ENCODE measurements around the gene METAP1. TPM values are rescaled to one million over a fixed set of nuclear protein-coding genes. Genes with fewer than 3 reads are reported as not detected.
A peak's percentile ranks its signal among the peaks of the same experiment; 100 is the strongest.

Gene METAP1
- polyA plus RNA-seq, 2 of the 4 experiments (the other 2 are of a cell fraction): 68.2 to 106 TPM

GRCh38 chr4:98993419-98994071 lies 2.0 kb upstream of the METAP1 start (continued):
- no peak for TF ChIP-seq NFE2L2 (conservative IDR thresholded peaks at IDR 0.05; ENCODE audit: low read length)
- no peak for TF ChIP-seq RARB (CRISPR knock-in tag; IDR thresholded peaks at IDR 0.05)

GRCh38 chr4:98994474-98995182 lies 893 bp upstream of the METAP1 start:
- peak overlapping the region; percentile 87 for H3K4me2 ChIP-seq
- no peaks in the 10 kb centered on the region for H3K9me3 ChIP-seq
- DNase-seq (ENCODE audit: low read depth in 1 of 2, low spot score in 1 of 2) (peak in 1 of 2 experiments; percentile 1), FAIRE-seq (no peak), ATAC-seq (peak in 1 of 2 experiments; percentile 1; a peak in 2 of 6 replicates)
- peak overlapping the region; percentile 60 to 83 for H3K27ac ChIP-seq
- ChIA-PET CTCF (interaction anchor here (0.6 to 5.3 kb wide), 37 partner anchors 8 to 469 kb away, joined by 3 to 79 read pairs (median 4); partner anchors contain the start of gene ADH5), POLR2A (interaction anchor here (0.6 to 1.9 kb wide), 16 partner anchors 12 to 851 kb away, joined by 3 to 37 read pairs (median 4); partner anchors contain the start of genes ADH5, EIF4E, RAP1GDS1 and STPG2)
- TF ChIP-seq USF2 (IDR thresholded peaks at IDR 0.05) (no peak), HOXA7 (CRISPR knock-in tag; IDR thresholded peaks at IDR 0.05) (no peak)
- H3K4me3 ChIP-seq: peak overlapping the region; percentile 43
- 43% methylated on average over 17 of the region's 17 CpGs for WGBS (ENCODE audit: missing lambda C conversion rate)
- peaks cover 18% of the 10 kb centered on the region; the same call in 2 of the 3 replicates for H3K4me1 ChIP-seq

GRCh38 chr4:98996056-98996764 lies 689 bp downstream of the METAP1 start:
- FAIRE-seq (no peak), ATAC-seq (peak; percentile 1 to 4; a peak in 3 of 6 replicates), DNase-seq (ENCODE audit: low read depth in 1 of 2, low spot score in 1 of 2) (peak; percentile 3 to 8)
- Histone ChIP-seq H3K4me2 (peak overlapping the region; percentile 82), H3K4me1 (peaks cover 25% of the 10 kb centered on the region; the same call in 2 of the 3 replicates), H3K4me3 (peak overlapping the region; percentile 91), H3K9me3 (no peaks in the 10 kb centered on the region), H3K27ac (peak overlapping the region; percentile 93 to 99)
- WGBS (ENCODE audit: missing lambda C conversion rate): 1% methylated on average over 12 of the region's 57 CpGs
- ChIA-PET POLR2A (interaction anchor here (1.1 to 1.9 kb wide), 4 partner anchors 51 to 93 kb away, joined by 4 to 37 read pairs (median 34); partner anchors contain the start of genes ADH5 and EIF4E), CTCF (interaction anchor here (1.0 to 5.3 kb wide), 12 partner anchors 10 to 92 kb away, joined by 3 to 79 read pairs (median 6); no protein-coding TSS in a partner anchor)
- TF ChIP-seq FOSL2 (IDR thresholded peaks at IDR 0.05) (no peak), FOSL2 (CRISPR knock-in tag; IDR thresholded peaks at IDR 0.05) (peak; percentile 50; the same call in 1 of the 2 replicates), BCL3 (IDR thresholded peaks at IDR 0.05) (no peak), MAZ (IDR thresholded peaks at IDR 0.05; ENCODE audit: borderline replicate concordance, low read depth, low read length) (no peak), HDAC2 (IDR thresholded peaks at IDR 0.05) (no peak), EHMT2 (IDR thresholded peaks at IDR 0.05; ENCODE audit: low read depth) (no peak), HMGXB4 (CRISPR knock-in tag; IDR thresholded peaks at IDR 0.05; ENCODE audit: borderline replicate concordance) (no peak), MYC (IDR thresholded peaks at IDR 0.05; ENCODE audit: borderline replicate concordance, low read length) (peak; percentile 22; the same call in 1 of the 2 replicates), CTCF (IDR thresholded peaks at IDR 0.05) (no peak), MAX (IDR thresholded peaks at IDR 0.05) (0 out of 2 replicates have a peak, but pooled peaks have one; percentile 2), HEYL (CRISPR knock-in tag; IDR thresholded peaks at IDR 0.05) (no peak), POLR2A (IDR thresholded peaks at IDR 0.05; ENCODE audit: low read length) (no peak), TFCP2L1 (CRISPR knock-in tag; IDR thresholded peaks at IDR 0.05) (no peak), CBX2 (IDR thresholded peaks at IDR 0.05; ENCODE audit: borderline replicate concordance, low read depth) (no peak), JUN (IDR thresholded peaks at IDR 0.05) (no peak), MAFK (IDR thresholded peaks at IDR 0.05; ENCODE audit: partially characterized antibody) (no peak), HOXB5 (CRISPR knock-in tag; IDR thresholded peaks at IDR 0.05) (no peak), RCOR1 (IDR thresholded peaks at IDR 0.05; ENCODE audit: low read depth, low read length) (no peak), RFX5 (IDR thresholded peaks at IDR 0.05) (no peak), ZNF302 (CRISPR knock-in tag; IDR thresholded peaks at IDR 0.05) (no peak), HOXA7 (CRISPR knock-in tag; IDR thresholded peaks at IDR 0.05) (no peak), PHF8 (IDR thresholded peaks at IDR 0.05; ENCODE audit: borderline replicate concordance, low read depth) (0 out of 2 replicates have a peak, but pooled peaks have one; percentile 16)

Data from A549 (cell line).